Thyroid gland (tissue), 4 donors: ENCODE data around the gene NDUFS7. TPM values are rescaled to one million over a fixed set of nuclear protein-coding genes. Genes with fewer than 3 reads are reported as not detected.

ENCODE experiments used
- DNase-seq, 2 donors: peaks; one replicate each; pipeline ENCODE4 v3.0.0-alpha.2; 2019
- H3K27ac ChIP-seq, 3 donors: fragments of 200-600 bp; sonication (generic); 1 replicate in 2 of 3; 2 replicates in 1 of 3; pipeline ENCODE4 v1.5.1; 2016 to 2019; ENCODE audit warnings: mild to moderate bottlenecking in 1 of 3, moderate library complexity in 1 of 3
- H3K27me3 ChIP-seq: fragments of 200-600 bp; sonication (generic); one replicate; pipeline ENCODE4 v1.5.1; 2019
- H3K36me3 ChIP-seq, 2 donors: fragments of 200-600 bp; sonication (generic); one replicate each; pipeline ENCODE4 v1.5.1; 2016 to 2019
- H3K4me1 ChIP-seq, 2 donors: fragments of 200-600 bp; sonication (generic); one replicate each; pipeline ENCODE4 v1.5.1; 2017 to 2019
- H3K4me3 ChIP-seq, 3 donors: fragments of 200-600 bp; sonication (generic); replicated peaks in 1 of 3; 1 replicate in 2 of 3; 2 replicates in 1 of 3; pipeline ENCODE4 v1.5.1; 2016; ENCODE audit warnings: mild to moderate bottlenecking in 1 of 3
- H3K9me3 ChIP-seq: fragments of 200-600 bp; sonication (generic); one replicate; pipeline ENCODE4 v1.5.1; 2017
- CTCF ChIP-seq, 6 experiments: fragments of 200-600 bp in 3 of 6; fragments of 450-650 bp in 3 of 6; sonication (generic) in 3 of 6; IDR thresholded peaks; one replicate each; pipeline ENCODE4 v1.5.1; 2016 to 2019; ENCODE audit warnings: antibody characterized with exemption in 6 of 6, mild to moderate bottlenecking in 2 of 6, inconsistent platforms in 1 of 6, moderate library complexity in 1 of 6
- POLR2A ChIP-seq, 2 donors: fragments of 450-650 bp; IDR thresholded peaks; one replicate each; pipeline ENCODE4 v1.6.1; 2017; ENCODE audit warnings: antibody characterized with exemption in 2 of 2, mild to moderate bottlenecking in 2 of 2, moderate library complexity in 1 of 2
- WGBS, 2 donors: methylation state at CpG; one replicate each; pipeline ENCODE4 v1.1.5; 2017; 5-methylcytosine and 5-hydroxymethylcytosine counted together
- intact Hi-C: fragments of 100-400 bp; cut with DNase I; formaldehyde crosslinking; loops from one replicate; pipeline ENCODE4 v1.15.1; 2023
- total RNA-seq, 4 donors: library from RNA; depleted of rRNA; stranded (reverse); fragments of >200 nt; gene quantifications; one replicate each; pipeline ENCODE4 v1.2.3, GENCODE V29; 2016

NDUFS7 gene
- total RNA-seq, 4 donors from 2014 or later = 75.2 to 185 (median 108) TPM

GRCh38 chr19:1433119-1434039 lies 49.7 kb downstream of the NDUFS7 start:
- Histone ChIP-seq H3K36me3 (peaks cover 56 to 60% of the 10 kb centered on the region in 2 donors), H3K4me3 (no peak overlapping the region), H3K4me1 (peaks cover 0 to 4% of the 10 kb centered on the region in 2 donors), H3K27ac (no peak overlapping the region), H3K27me3 (no peaks in the 10 kb centered on the region), H3K9me3 (no peaks in the 10 kb centered on the region)
- intact Hi-C loops = no loop called here
- DNase-seq = no peak
- WGBS, 2 donors = 90 to 92% methylated on average over 14 to 28 of the region's 47 CpGs
- no peak for TF ChIP-seq POLR2A (IDR thresholded peaks at IDR 0.05)
- no peak for TF ChIP-seq CTCF (IDR thresholded peaks at IDR 0.05)

GRCh38 chr19:1434040-1434366 lies 50.3 kb downstream of the NDUFS7 start:
- Histone ChIP-seq H3K27me3 (no peaks in the 10 kb centered on the region), H3K36me3 (peaks cover 51 to 56% of the 10 kb centered on the region in 2 donors), H3K27ac (no peak overlapping the region), H3K4me3 (no peak overlapping the region), H3K4me1 (peaks cover 2 to 4% of the 10 kb centered on the region in 2 donors), H3K9me3 (no peaks in the 10 kb centered on the region)
- TF ChIP-seq POLR2A (IDR thresholded peaks at IDR 0.05) (no peak), CTCF (IDR thresholded peaks at IDR 0.05) (no peak)
- DNase-seq = no peak
- intact Hi-C loops = no loop called here
- WGBS, 2 donors = 92 to 100% methylated on average over 12 to 17 of the region's 17 CpGs

- H3K4me3 ChIP-seq = no peak overlapping the region
- H3K27ac ChIP-seq = no peak overlapping the region
- peaks cover 46 to 52% of the 10 kb centered on the region in 2 donors for H3K36me3 ChIP-seq
- no peak for TF ChIP-seq POLR2A (IDR thresholded peaks at IDR 0.05)
- no peak for TF ChIP-seq CTCF (IDR thresholded peaks at IDR 0.05)
- H3K27me3 ChIP-seq = no peaks in the 10 kb centered on the region
- H3K9me3 ChIP-seq = no peaks in the 10 kb centered on the region
- peaks cover 9% of the 10 kb centered on the region in 2 donors for H3K4me1 ChIP-seq
- intact Hi-C loops = no loop called here
- no peak for DNase-seq
- 90 to 93% methylated on average over 20 to 37 of the region's 39 CpGs for WGBS, 2 donors
Observed at GRCh38 chr19:1434577-1435060, 50.9 kb downstream of the NDUFS7 start.

GRCh38 chr19:1435378-1435989 lies 51.8 kb downstream of the NDUFS7 start:
- Histone ChIP-seq H3K27me3 (no peaks in the 10 kb centered on the region), H3K4me1 (peaks cover 9 to 18% of the 10 kb centered on the region in 2 donors), H3K4me3 (no peak overlapping the region), H3K36me3 (peaks cover 48 to 52% of the 10 kb centered on the region in 2 donors), H3K27ac (no peak overlapping the region), H3K9me3 (no peaks in the 10 kb centered on the region)
- intact Hi-C loops = no loop called here
- WGBS, 2 donors = 84 to 90% methylated on average over 19 to 21 of the region's 21 CpGs
- TF ChIP-seq CTCF (IDR thresholded peaks at IDR 0.05) (no peak), POLR2A (IDR thresholded peaks at IDR 0.05) (no peak)
- no peak for DNase-seq

GRCh38 chr19:1437609-1438008 lies 53.9 kb downstream of the NDUFS7 start:
- H3K4me3 ChIP-seq = no peak overlapping the region
- 62 to 64% methylated on average over 8 of the region's 8 CpGs for WGBS, 2 donors
- no peaks in the 10 kb centered on the region for H3K27me3 ChIP-seq
- no peak for DNase-seq
- peaks cover 9 to 18% of the 10 kb centered on the region in 2 donors for H3K4me1 ChIP-seq
- H3K27ac ChIP-seq = no peak overlapping the region
- TF ChIP-seq CTCF (IDR thresholded peaks at IDR 0.05) (no peak), POLR2A (IDR thresholded peaks at IDR 0.05) (no peak)
- peaks cover 48 to 52% of the 10 kb centered on the region in 2 donors for H3K36me3 ChIP-seq
- H3K9me3 ChIP-seq = no peaks in the 10 kb centered on the region
- intact Hi-C loops = no loop called here
